PC-9 (cell line): ENCODE results near the gene MB21D2. TPM values are rescaled to one million over a fixed set of nuclear protein-coding genes. Genes with fewer than 3 reads are reported as not detected.

Source experiments
- BruUV-seq: library from RNA; stranded (reverse); fragments of 400-500 nt; replicated peaks from 2 replicates; lab custom pipeline; 2021; lab: Mats Ljungman, UMichigan
- CTCF ChIA-PET: fragments of 300-600 bp; sonication (Branson Sonifier 250); formaldehyde crosslinking; loops from one replicate; lab custom pipeline; 2022; ENCODE audit warnings: antibody characterized with exemption; lab: Charles Lee
- POLR2A ChIA-PET: fragments of 300-600 bp; sonication (Branson Sonifier 250); formaldehyde crosslinking; loops from one replicate; lab custom pipeline; 2022; ENCODE audit warnings: antibody characterized with exemption; ENCODE audit not compliant: unreplicated experiment; lab: Charles Lee
- DNase-seq, 2 experiments: peaks; one replicate each; pipeline versions ENCODE4 v3.0.0 to v3.0.0-alpha.2; 2015 to 2022; ENCODE audit warnings: mixed read lengths in 1 of 2
- H2AFZ ChIP-seq: fragments of 200-600 bp; sonication (generic); 2 replicates; pipeline ENCODE4 v1.8.1; 2017; ENCODE audit warnings: antibody characterized with exemption
- H3F3A ChIP-seq: fragments of 200-600 bp; sonication (generic); 2 replicates; pipeline ENCODE4 v1.8.1; 2017; ENCODE audit warnings: antibody characterized with exemption, mild to moderate bottlenecking, low read depth; ENCODE audit not compliant: insufficient read depth
- H3K27ac ChIP-seq: fragments of 200-600 bp; sonication (generic); 2 replicates; pipeline ENCODE4 v1.6.1; 2016; ENCODE audit warnings: mixed run types
- H3K27me3 ChIP-seq: fragments of 200-600 bp; sonication (generic); 2 replicates; pipeline ENCODE4 v1.6.1; 2016; ENCODE audit warnings: low read depth, mixed run types; ENCODE audit not compliant: insufficient read depth
- H3K36me3 ChIP-seq: fragments of 200-600 bp; sonication (generic); 2 replicates; pipeline ENCODE4 v1.6.1; 2016; ENCODE audit warnings: low read depth, mixed run types
- H3K4me1 ChIP-seq: fragments of 200-600 bp; sonication (generic); replicated peaks from 2 replicates; pipeline ENCODE4 v1.6.1; 2016; ENCODE audit warnings: mixed run types; ENCODE audit not compliant: insufficient read depth
- H3K4me2 ChIP-seq: fragments of 200-600 bp; sonication (generic); 2 replicates; pipeline ENCODE4 v1.6.1; 2017; ENCODE audit warnings: mixed run types
- H3K4me3 ChIP-seq: fragments of 200-600 bp; sonication (generic); 2 replicates; pipeline ENCODE4 v1.6.1; 2016; ENCODE audit warnings: mixed run types
- H3K79me2 ChIP-seq: fragments of 200-600 bp; sonication (generic); 2 replicates; pipeline ENCODE4 v1.6.1; 2017; ENCODE audit warnings: low read depth, mixed run types
- H3K9me2 ChIP-seq: fragments of 200-600 bp; sonication (generic); 2 replicates; pipeline ENCODE4 v1.8.1; 2017; ENCODE audit warnings: mild to moderate bottlenecking; ENCODE audit not compliant: insufficient read depth
- H3K9me3 ChIP-seq: fragments of 200-600 bp; sonication (generic); 2 replicates; pipeline ENCODE4 v1.8.1; 2016; ENCODE audit warnings: low read depth; ENCODE audit not compliant: insufficient read depth
- H4K20me1 ChIP-seq: fragments of 200-600 bp; sonication (generic); 2 replicates; pipeline ENCODE4 v1.8.1; 2017; ENCODE audit not compliant: insufficient read depth
- CTCF ChIP-seq: fragments of 200-600 bp; sonication (generic); conservative IDR thresholded peaks from 2 replicates; pipeline ENCODE4 v1.6.1; 2017; ENCODE audit warnings: mixed run types, antibody characterized with exemption, mild to moderate bottlenecking, moderate library complexity
- EZH2 ChIP-seq: fragments of 200-600 bp; sonication (generic); IDR thresholded peaks from 2 replicates; pipeline ENCODE4 v1.8.0; 2017; ENCODE audit warnings: antibody characterized with exemption, low read depth
- intact Hi-C: fragments of 100-400 bp; cut with micrococcal nuclease; formaldehyde crosslinking; loops from one replicate; pipeline ENCODE4 v1.10.0; 2022; ENCODE audit not compliant: unreplicated experiment
- total RNA-seq: library from RNA; stranded (reverse); gene quantifications from 2 replicates; pipeline ENCODE4 v1.2.3, GENCODE V29; 2021

Gene MB21D2
- total RNA-seq, 1 experiment from 2014 or later, result 5.1 TPM

GRCh38 chr3:192911293-192911692 lies 6.4 kb downstream of the MB21D2 start:
- Histone ChIP-seq H3K79me2 (peaks cover 83% of the 10 kb centered on the region), H3K9me2 (no peaks in the 10 kb centered on the region), H3K4me1 (peaks cover 53% of the 10 kb centered on the region), H3K4me2 (no peak overlapping the region), H3K4me3 (no peak overlapping the region), H4K20me1 (0 out of 2 replicates have a peak, but pooled peaks cover 3% of the 10 kb centered on the region), H3F3A (peaks cover 28% of the 10 kb centered on the region), H3K9me3 (no peaks in the 10 kb centered on the region), H3K27me3 (no peaks in the 10 kb centered on the region), H2AFZ (no peak overlapping the region), H3K36me3 (no peaks in the 10 kb centered on the region), H3K27ac (no peak overlapping the region)
- DNase-seq, result no peak
- intact Hi-C loops, result no loop called here
- ChIA-PET POLR2A (no interaction called here), CTCF (no interaction called here)
- TF ChIP-seq CTCF (no peak), EZH2 (no peak)
- no TSS peak for BruUV-seq

GRCh38 chr3:192907784-192908183 lies 9.9 kb downstream of the MB21D2 start:
- intact Hi-C loops, result loop anchor here (1.0 kb wide), 5 partner anchors 10 to 55 kb away; no protein-coding TSS in a partner anchor
- H4K20me1 ChIP-seq, result no peaks in the 10 kb centered on the region
- BruUV-seq, result no TSS peak
- H3K9me2 ChIP-seq, result no peaks in the 10 kb centered on the region
- peak overlapping the region; percentile 89 for H3K27ac ChIP-seq
- ChIA-PET CTCF (interaction anchor here (1.0 kb wide), 1 partner anchor 10 kb away, joined by 4 read pairs; the partner anchor contains the start of gene MB21D2), POLR2A (interaction anchor here (0.5 to 0.9 kb wide), 3 partner anchors 10 to 17 kb away, joined by 3 to 9 read pairs (median 6); partner anchors contain the start of gene MB21D2)
- H3K4me2 ChIP-seq, result peak overlapping the region; percentile 70
- peaks cover 80% of the 10 kb centered on the region for H3K79me2 ChIP-seq
- TF ChIP-seq EZH2, result no peak
- TF ChIP-seq CTCF, result no peak
- peak; percentile 74 to 99 for DNase-seq
- peaks cover 4% of the 10 kb centered on the region; the same call in 1 of the 2 replicates for H3K36me3 ChIP-seq
- H3K4me3 ChIP-seq, result peak overlapping the region; percentile 24; the same call in 1 of the 2 replicates
- H3K9me3 ChIP-seq, result peaks cover 10% of the 10 kb centered on the region; the same call in 1 of the 2 replicates
- H3F3A ChIP-seq, result peaks cover 28% of the 10 kb centered on the region
- H3K4me1 ChIP-seq, result peaks cover 49% of the 10 kb centered on the region
- H2AFZ ChIP-seq, result no peak overlapping the region
- H3K27me3 ChIP-seq, result no peaks in the 10 kb centered on the region

GRCh38 chr3:192906940-192907339 lies 10.7 kb downstream of the MB21D2 start:
- H3K79me2 ChIP-seq, result peaks cover 81% of the 10 kb centered on the region
- no TSS peak for BruUV-seq
- peak in 1 of 2 experiments; percentile 84 for DNase-seq
- no peaks in the 10 kb centered on the region for H4K20me1 ChIP-seq
- ChIA-PET POLR2A (interaction anchor here (0.6 to 0.8 kb wide), 4 partner anchors 8 to 889 kb away, joined by 3 to 10 read pairs (median 4); no protein-coding TSS in a partner anchor), CTCF (interaction anchor here (1.0 to 1.6 kb wide), 2 partner anchors 10 to 18 kb away, joined by 4 to 5 read pairs; partner anchors contain the start of gene MB21D2)
- peaks cover 58% of the 10 kb centered on the region for H3K4me1 ChIP-seq
- no peak overlapping the region for H3K4me3 ChIP-seq
- intact Hi-C loops, result loop anchor here (1.0 kb wide), 3 partner anchors 10 to 28 kb away; no protein-coding TSS in a partner anchor
- no peak overlapping the region for H2AFZ ChIP-seq
- H3K36me3 ChIP-seq, result peaks cover 4% of the 10 kb centered on the region; the same call in 1 of the 2 replicates
- no peak for TF ChIP-seq EZH2
- no peak for TF ChIP-seq CTCF
- H3K27ac ChIP-seq, result peak overlapping the region; percentile 89
- no peaks in the 10 kb centered on the region for H3K9me2 ChIP-seq
- no peaks in the 10 kb centered on the region for H3K27me3 ChIP-seq
- H3K4me2 ChIP-seq, result peak overlapping the region; percentile 70
- peaks cover 10% of the 10 kb centered on the region; the same call in 1 of the 2 replicates for H3K9me3 ChIP-seq
- H3F3A ChIP-seq, result peaks cover 36% of the 10 kb centered on the region
